HG03060 (cell line): Measurements from ENCODE around the gene FOXC2.

Experiments used
- ATAC-seq: cut with Tn5 transposase; IDR thresholded peaks from one replicate; pipeline ENCODE4 v1.9.1; 2021; ENCODE audit warnings: low read depth, moderate number of reproducible peaks; ENCODE audit not compliant: unreplicated experiment

FOXC2 gene

GRCh38 chr16:86532526-86532815 lies 34.2 kb upstream of the FOXC2 start:
- no peak for ATAC-seq

- ATAC-seq: no peak
Observed at GRCh38 chr16:86533076-86533475, 33.6 kb upstream of the FOXC2 start.

- ATAC-seq: no peak
Observed at GRCh38 chr16:86533767-86534351, 32.8 kb upstream of the FOXC2 start.

GRCh38 chr16:86534779-86535615 lies 31.6 kb upstream of the FOXC2 start:
- ATAC-seq: no peak

GRCh38 chr16:86536621-86537020 lies 30.0 kb upstream of the FOXC2 start:
- no peak for ATAC-seq

- no peak for ATAC-seq
Observed at GRCh38 chr16:86537486-86537885, 29.1 kb upstream of the FOXC2 start.

GRCh38 chr16:86538196-86538780 lies 28.3 kb upstream of the FOXC2 start:
- no peak for ATAC-seq

- no peak for ATAC-seq
Observed at GRCh38 chr16:86540894-86541293, 25.7 kb upstream of the FOXC2 start.

- ATAC-seq: no peak
Observed at GRCh38 chr16:86541560-86541959, 25.1 kb upstream of the FOXC2 start.

GRCh38 chr16:86542756-86543750 lies 23.6 kb upstream of the FOXC2 start:
- ATAC-seq: no peak

- no peak for ATAC-seq
Observed at GRCh38 chr16:86545481-86545880, 21.1 kb upstream of the FOXC2 start.

GRCh38 chr16:86545954-86546637 lies 20.5 kb upstream of the FOXC2 start:
- no peak for ATAC-seq

- no peak for ATAC-seq
Observed at GRCh38 chr16:86546638-86547013, 20.0 kb upstream of the FOXC2 start.

GRCh38 chr16:86547286-86547685 lies 19.3 kb upstream of the FOXC2 start:
- ATAC-seq: no peak

- ATAC-seq: no peak
Observed at GRCh38 chr16:86549076-86549892, 17.3 kb upstream of the FOXC2 start.

- no peak for ATAC-seq
Observed at GRCh38 chr16:86549893-86550190, 16.8 kb upstream of the FOXC2 start.

- ATAC-seq: no peak
Observed at GRCh38 chr16:86550281-86550680, 16.3 kb upstream of the FOXC2 start.

GRCh38 chr16:86553356-86553755 lies 13.3 kb upstream of the FOXC2 start:
- no peak for ATAC-seq

- ATAC-seq: no peak
Observed at GRCh38 chr16:86554599-86554916, 12.1 kb upstream of the FOXC2 start.
